GM21367 (cell line): ENCODE results near the gene CFAP119.

Experiments used
- ATAC-seq: cut with Tn5 transposase; IDR thresholded peaks from one replicate; pipeline ENCODE4 v1.9.1; 2021; ENCODE audit not compliant: unreplicated experiment

Gene CFAP119

DNA sequence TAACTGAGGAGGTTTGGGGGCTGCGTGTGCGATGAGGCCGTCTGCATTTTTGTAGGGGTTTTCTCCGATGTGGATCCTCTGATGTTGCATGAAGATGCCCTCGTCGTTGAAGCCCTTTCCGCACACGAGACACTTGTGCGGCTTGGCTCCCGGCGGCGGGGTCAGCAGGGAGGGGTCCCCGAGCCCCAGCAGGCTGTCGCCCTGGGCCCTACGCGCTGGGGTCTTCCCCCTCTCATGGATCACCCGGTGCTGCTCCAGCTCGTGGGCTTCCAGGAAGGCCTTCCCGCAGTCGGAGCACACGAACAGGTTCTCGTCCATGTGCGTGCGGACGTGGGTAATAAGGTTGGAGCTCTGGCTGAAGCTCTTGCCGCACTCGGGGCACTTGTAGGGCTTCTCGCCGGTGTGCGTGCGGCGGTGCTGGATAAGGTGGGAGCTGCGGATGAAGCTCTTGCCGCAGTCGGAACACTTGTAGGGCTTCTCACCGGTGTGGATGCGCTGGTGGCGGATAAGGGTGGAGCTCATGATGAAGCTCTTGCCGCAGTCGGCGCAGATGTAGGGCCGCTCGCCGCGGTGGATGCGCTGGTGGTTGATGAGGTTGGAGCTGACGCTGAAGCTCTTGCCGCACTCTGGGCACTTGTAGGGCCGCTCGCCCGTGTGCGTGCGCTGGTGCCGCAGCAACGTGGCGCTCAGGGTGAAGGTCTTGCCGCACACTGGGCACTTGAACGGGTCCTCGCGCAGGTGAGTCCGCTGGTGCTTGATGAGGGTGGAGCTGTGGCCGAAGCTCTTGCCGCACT is 20.8 kb upstream of the CFAP119 start:
- no peak for ATAC-seq

DNA sequence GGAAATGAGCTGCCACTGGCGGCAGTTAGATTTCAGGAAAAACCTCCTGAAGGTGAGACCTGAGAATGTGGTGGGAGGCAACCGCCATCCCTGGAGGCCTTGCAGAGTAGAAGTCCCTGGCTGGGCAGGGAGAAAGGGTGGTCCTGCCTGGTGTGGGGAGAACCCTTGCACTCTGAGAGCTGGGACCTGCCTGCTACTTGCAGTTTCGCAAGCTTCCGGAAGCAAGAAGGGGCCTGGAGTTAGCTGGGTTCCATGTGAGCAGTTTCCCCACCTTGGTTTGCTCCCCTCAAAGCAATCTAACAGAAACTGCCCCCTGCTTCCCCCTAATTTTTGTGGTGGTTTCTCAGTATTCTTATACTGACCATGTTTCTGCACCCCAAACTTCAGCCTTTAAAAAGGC is 18.7 kb upstream of the CFAP119 start:
- ATAC-seq: no peak

DNA sequence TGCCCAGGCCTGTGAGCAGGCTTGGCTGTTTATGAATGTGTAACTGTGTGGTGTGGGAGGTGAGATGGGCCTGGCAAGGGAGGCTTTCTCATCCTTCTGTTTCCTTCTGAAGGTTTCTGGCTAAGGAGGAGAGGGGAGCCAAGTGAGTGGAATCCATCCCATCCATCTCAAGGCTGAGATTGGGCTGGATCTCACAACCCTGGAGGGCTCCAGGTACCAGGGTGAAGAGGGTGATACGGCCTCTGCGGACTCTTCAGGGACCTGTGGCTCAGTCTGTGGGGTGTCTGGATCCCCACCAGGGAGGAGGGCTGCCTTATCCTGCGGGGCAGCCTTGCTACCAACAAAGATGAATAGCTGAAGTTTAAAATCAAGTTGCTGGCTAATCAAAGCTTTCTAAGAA is 18.2 kb upstream of the CFAP119 start:
- no peak for ATAC-seq

DNA sequence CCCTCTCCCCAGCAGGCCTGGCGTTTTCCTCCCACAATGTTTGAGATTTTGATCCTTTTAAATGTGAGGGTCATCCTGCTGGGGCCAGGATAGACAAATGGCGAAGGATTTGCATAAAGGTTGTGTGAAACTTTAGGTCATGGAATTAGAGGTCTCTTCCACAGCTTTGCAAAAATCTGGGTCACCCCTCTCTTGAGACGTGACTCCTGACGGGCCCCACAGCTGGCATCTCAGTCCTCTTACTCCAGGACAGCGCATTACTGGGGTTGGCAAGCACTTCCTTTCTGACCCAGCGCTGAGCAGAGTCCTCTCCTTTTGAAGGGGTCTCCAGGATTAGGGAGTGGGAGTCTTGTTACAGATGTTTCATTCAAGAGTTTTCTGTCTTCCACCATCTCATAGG is 17.7 kb upstream of the CFAP119 start:
- ATAC-seq: no peak

DNA sequence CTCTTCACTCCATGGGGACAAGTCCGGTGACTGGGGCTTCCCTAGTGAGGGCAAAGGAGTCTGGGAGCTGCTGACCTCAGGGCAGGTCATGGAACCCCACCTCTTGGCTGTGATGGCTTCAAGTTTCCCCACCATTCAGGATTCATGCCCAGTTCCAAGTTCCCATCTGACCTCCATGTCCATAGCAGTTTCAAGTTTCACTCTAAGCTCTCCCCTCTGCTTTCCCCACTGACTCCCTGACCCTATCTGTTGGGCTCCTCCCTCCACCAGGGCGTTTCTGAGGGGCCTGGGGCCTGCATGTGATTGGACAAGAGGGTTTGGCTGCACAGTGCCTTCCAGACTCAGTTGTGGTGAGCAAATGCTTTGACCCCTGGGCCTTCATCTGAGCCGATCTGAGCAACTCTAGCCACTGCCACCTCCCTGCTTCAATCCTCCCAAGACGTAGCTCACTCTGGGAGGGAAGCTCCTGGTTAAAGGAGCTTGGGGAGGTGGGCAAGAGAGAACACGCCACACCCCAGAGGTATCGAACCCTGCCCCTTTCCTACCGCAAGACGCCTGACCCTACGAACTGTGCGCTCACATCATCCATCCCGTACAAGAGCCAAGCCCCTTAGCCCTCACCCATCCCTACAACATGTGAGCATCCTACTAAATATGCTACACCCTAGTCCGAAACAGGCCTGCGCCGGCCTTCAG is 16.8 kb upstream of the CFAP119 start:
- no peak for ATAC-seq

DNA sequence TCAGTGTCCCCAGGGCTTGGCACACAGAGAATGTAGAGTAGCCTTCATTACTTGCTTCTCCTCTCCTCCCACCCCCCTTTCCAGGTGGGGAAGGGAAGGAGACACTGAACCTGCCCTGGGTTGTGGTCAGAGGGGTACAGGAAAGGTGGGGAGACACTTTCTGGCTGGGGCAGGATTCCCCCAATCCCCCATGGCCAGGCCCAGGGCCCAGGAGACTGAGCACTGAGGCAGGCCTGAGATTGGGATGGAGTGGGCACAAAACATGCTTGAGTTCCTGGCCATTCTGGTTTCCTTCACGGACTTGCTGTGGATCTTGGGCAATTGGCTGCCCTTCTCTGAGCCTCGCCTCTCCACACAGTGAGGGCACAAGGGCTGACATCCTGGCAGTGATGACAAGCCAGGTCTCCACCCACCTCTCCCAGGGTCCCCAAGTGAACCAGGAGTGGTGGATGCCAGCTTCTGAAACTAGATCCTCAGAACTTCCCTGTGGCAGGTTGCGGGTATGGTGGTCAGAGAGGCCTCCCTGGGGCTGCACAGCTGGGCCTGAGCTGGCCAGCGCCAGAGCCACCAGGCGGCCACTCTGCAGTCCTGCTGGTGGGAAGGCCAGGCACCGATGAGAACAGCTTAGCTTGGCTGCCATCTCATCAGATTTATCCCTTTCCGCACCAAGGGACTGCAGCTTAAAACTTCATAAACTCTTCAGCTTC is 15.9 kb upstream of the CFAP119 start:
- ATAC-seq: no peak

DNA sequence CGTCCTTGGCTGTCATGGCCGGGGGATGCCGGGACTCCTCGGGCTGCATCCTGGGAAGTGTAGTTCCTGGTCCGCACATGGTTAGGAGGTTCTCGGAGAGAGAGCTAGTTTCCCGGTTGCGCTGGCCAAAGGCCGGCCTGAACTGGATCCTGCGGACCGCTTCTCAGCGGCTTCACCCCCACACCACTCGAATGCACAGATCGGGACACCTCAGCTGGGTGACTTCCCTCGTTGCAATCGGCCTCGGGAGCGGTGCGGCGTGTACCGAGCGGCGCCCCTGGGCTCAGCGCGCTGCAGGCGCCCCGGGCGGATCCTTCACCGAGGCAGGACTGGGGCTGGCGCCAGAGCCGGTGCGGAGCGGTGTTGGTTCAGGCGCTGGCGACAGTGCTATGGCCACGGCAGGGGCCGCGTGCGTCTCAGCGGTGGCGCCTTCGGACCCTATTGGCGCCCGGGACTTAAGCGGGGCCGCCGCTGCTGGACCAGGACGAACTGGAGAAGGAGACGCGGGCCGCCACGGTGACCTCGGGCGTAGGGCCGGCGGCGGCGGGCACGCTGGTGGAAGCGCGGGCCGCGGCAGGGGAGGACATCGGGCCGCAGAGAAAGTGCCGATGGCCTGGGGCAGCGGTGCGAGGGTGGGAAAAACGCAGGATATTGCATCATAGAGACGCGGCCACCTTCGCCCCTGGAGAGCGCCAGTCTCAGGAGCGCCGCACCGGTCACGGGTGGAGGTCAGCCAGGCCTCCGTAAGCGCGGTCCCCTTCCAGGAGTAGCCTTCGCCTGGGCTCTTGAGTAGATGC is 13.7 kb upstream of the CFAP119 start:
- peak; percentile 46 for ATAC-seq

DNA sequence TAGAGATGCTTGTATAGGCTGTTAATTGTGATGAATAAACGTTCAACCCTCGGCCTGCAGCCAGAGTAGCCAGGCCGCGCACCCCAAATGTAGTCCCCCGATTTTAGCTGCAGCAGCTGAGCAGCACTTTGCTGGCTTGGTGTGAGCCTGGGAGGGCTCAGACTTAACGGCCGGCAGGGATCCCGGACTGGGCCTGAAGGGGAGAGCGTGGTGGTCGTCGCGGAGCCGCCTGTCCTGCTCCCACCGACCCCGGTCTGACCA is 13.2 kb upstream of the CFAP119 start:
- ATAC-seq: no peak

DNA sequence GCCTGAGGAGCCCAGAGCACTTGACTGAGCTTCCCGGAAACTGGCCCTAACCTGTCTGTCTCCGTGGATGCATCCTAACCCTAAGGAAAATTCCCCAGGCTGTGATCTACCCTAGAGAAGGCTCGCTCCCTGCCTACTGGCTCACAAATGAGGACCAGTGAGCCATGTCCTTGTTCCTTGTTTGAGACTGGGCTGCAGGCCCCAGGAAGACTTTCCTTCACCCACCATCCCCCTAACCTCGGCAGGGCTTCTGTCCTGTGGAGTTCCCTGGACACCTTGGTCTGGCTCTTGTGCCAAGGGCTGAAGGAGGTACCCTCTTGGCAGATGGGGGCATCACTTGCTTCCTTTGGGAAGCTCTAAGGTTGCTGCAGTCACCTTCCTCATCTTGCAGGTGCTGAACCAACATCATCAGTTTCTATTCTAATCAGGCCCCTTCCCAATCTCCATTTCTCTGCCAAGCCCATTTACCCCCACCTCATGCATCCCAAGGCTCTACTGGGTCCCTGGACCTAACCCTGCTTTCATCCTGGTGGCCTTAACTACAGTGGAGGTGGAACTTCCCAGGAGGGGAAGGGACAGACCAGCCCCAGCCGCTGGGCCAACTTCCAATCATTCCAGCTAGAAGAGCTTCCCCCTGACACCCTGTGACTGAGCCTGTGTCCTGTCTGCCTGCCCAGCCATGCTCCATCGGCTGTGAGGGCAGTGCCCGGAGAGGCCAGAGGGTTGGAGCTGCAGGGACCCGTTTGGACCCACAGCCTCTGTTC is 12.7 kb upstream of the CFAP119 start:
- ATAC-seq: no peak

DNA sequence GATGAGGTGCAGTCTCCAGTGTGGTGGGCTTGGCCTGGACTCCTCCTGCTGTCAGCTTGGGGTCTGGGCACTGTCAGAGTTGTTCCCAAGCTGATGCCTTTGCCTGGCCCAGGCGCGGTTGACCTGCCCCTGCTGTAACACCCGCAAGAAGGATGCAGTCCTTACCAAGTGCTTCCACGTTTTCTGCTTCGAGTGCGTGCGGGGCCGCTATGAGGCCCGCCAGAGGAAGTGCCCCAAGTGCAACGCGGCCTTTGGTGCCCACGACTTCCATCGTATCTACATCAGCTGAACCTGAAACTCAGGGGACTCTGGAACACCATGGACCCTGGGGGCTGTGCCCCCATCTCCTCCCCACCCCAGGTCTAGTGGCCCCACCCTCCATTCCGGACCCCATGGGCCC is 12.0 kb upstream of the CFAP119 start:
- no peak for ATAC-seq

DNA sequence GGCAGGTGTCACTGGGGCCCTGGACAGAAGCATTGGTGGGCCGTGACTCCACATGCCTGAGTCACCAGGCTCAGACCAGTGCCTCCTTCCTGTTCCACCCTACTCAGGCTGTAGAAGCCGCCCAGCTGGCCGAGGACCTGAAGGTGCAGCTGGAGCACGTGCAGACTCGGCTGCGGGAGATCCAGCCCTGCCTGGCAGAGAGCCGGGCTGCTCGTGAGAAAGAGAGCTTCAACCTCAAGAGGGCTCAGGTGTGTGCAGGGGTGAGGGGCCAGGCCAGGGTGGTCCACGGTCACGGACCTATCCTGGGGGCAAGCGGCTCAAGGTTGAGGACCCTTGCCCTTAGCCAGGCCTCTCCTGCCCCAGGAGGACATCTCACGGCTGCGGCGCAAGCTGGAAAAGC is 9.9 kb upstream of the CFAP119 start:
- no peak for ATAC-seq

DNA sequence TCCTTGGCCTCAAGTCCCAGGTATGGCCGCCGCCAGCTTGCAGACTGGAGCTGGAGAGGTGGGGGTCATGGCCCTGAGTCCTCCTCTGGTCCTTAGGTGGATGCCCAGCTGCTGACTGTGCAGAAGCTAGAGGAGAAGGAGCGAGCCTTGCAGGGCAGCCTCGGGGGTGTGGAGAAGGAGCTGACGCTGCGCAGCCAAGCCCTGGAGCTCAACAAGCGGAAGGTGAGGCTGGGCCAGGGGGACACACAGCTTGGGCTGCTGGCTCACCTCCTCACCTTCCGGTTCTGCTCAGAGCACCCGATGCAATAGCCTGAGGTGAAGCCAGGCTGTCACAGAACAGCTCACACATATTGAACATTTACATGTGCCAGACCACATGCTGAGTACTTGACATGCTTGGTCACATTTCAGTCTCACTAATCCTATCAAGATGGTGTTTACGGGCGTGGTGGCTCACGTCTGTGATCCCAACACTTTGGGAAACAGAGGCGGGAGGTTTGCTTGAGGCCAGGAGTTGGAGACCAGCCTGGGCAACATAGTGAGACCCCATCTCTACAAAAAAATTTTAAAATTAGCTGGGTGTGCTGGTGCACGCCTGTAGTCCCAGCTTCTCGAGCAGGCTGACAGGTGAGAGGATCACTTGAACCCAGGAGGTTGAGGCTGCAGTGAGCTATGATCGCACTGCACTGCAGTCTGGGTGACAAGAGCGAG is 7.7 kb upstream of the CFAP119 start:
- ATAC-seq: no peak

DNA sequence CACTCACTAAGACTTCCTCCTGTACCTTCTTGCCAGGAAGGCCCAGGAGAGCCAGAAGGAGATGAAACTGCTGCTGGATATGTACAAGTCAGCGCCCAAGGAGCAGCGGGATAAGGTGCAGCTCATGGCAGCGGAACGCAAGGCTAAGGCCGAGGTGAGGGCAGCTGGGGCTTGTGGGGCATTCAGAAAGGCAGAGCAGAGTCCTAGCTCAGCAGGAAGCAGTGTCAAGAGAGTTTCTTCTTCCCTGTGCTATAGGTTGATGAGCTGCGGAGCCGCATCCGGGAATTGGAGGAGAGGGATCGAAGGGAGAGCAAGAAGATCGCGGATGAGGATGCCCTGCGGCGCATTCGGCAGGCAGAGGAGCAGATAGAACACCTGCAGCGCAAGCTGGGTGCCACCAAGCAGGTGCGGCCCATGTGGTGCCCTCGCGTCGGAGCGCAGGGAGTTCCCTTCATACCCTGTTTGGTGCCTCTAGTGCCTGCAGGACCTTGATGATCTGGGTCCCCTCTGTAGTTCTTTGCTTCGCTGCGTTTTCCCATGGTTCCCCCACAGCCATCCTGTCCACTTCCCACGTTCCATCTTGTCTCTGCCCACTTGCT is 6.8 kb upstream of the CFAP119 start:
- ATAC-seq: no peak

DNA sequence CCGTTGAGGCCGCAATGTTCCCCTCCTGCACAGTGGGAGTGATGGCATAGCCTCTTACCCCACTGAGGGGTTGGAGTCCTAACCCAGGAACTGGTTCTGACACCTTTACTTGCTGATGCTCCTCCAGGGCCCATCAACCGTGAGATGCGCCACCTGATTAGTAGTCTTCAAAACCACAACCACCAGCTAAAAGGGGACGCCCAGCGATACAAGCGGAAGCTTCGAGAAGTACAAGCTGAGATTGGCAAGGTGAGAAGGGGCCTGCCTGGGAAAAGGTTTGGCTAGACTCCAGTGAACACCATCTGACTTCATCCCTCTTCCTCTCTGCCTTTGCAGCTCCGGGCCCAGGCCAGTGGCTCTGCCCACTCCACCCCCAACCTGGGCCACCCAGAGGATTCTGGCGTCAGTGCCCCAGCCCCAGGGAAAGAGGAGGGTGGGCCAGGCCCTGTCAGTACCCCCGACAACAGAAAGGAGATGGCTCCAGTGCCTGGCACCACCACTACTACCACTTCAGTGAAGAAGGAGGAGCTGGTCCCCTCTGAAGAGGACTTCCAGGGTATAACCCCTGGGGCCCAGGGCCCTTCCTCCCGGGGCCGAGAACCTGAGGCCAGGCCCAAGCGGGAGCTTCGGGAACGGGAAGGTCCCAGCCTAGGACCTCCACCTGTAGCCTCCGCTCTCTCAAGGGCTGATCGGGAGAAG is 6.1 kb upstream of the CFAP119 start:
- no peak for ATAC-seq

DNA sequence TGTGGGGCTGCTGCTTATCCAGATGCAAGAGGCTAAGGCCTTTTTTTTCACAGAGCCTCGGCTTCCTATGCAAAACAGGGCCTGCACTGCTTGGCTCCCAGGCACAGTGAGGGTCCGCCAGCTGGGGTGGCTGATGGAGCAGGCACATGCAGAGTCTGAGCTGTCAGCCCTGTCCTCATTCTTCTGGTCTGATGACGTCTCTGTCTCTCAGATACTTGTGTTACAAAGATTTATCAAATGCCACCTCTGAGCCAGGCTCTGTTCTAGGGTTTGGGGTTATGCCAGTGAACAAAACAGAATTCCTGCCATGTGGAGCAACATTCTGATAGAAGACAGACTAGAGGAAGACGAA is 5.0 kb upstream of the CFAP119 start:
- ATAC-seq: no peak

DNA sequence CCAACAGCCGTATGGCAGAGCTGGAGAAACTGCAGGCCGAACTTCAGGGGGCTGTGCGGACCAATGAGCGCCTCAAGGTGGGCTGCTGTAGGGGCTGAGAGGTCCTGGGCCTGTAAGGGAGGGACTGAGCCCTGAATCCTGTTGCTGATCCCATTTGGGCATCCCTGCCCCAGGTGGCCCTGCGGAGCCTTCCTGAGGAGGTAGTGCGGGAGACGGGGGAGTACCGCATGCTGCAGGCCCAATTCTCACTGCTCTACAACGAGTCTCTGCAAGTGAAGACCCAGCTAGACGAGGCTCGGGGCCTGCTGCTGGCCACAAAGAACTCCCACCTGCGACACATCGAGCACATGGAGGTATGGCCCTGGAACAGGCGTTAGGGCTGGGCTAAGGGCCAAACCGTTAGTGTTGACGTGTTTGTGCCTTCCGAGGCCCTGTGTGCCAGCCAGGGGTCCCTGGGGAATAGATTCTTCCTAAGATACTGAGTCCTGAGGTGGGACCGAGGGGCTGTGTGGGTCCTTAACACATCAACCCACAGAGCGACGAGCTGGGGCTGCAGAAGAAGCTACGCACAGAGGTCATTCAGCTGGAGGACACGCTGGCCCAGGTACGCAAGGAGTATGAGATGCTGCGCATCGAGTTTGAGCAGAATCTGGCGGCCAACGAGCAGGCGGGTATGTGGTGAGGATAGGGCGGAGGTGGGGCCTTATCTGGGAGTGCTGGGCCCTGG is 4.5 kb upstream of the CFAP119 start:
- ATAC-seq: no peak

DNA sequence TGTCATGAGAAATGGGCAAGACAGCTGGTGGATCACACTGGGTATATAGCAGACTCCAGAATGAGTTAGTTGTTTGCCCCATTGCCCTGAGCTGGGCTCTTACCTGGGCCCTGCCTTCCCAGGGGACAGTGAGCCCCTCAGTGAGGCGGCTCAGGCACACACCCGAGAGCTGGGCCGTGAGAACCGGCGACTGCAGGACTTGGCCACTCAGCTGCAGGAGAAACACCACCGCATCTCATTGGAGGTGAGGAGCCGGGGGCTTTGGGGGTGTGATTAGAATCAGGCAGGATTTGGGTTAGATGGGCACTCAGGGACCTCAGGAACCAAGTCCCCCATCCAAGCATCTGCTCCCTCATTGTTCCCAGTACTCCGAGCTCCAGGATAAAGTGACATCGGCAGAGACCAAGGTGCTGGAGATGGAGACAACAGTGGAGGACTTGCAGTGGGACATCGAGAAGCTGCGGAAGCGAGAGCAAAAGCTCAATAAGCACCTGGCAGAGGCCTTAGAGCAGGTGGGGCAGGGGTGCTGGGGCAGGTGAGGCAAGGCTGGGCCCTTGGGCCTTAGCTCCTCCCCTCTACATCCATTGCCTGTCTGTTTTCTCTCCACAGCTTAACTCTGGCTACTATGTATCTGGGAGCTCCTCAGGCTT is 3.1 kb upstream of the CFAP119 start:
- no peak for ATAC-seq

DNA sequence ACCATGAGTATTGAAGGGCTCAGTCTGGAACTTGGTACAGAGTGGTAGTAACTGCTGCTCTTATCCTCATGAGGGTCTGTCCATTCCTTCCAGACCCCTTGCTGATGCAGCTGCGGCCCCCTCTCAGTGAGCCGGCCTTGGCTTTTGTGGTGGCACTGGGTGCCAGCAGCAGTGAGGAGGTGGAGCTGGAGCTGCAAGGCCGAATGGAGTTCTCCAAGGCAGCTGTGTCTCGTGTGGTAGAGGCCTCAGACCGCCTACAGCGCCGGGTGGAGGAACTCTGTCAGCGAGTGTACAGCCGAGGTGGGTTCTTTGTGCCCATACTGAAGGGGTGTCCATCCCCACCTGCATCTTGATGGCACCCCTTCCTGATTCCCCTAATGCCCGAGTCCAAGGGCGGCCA is 2.2 kb upstream of the CFAP119 start:
- ATAC-seq: no peak
